HS-5 (cell line): ENCODE measurements around the gene WDFY2.

Source experiments
- DNase-seq: peaks from one replicate; pipeline ENCODE4 v3.0.0-alpha.2; 2012; ENCODE audit warnings: low read depth

WDFY2 gene

DNA sequence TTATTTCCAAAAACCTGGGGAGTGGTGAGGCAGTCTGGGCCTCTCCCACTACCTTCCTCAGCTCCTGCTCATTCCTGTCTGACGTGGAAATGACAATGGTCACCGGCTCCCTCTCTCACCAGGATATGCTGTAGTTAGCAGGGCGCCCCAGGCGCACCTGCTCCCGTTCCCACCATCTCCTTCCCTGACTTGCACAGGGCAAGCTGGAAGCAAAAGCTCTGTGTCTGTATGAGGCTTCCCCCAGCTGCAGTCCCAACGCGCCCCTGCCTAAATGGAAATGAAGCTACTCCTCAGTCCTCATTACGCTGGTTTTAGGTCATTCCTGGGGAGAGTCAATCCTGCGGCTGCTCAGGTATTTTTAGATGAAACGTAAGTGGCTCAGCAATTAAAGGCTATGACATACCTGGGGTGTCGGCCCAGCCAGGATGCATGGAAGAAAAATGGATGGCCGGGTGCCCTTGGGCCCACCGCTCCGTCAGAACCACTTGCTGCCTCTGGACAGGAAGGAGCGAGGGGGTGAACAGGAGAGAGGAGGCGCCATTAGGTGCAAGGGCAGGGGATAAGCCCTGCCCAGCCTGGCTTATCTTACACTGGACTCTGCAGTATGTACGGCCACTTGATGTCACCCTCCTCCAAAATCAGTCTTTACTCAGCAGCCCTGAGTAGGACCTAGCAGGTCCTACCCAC lies 187.3 kb downstream of the WDFY2 start:
- no peak for DNase-seq

DNA sequence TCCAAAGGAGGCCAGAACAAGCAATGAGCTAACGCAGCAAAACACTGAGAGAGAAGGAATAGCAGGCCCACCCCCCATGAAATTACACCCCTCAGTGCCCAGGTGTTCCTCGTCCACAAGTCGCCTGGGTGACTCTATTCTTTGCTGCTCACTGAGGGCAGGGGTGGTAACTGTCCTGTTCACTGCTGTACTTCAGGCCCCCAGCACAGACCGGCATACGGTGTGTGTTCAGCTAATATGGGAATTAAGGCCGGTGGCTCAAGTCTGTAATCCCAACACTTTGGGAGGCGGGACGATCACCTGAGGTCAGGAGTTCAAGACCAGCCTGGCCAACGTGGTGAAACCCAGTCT lies 187.8 kb downstream of the WDFY2 start:
- no peak for DNase-seq

DNA sequence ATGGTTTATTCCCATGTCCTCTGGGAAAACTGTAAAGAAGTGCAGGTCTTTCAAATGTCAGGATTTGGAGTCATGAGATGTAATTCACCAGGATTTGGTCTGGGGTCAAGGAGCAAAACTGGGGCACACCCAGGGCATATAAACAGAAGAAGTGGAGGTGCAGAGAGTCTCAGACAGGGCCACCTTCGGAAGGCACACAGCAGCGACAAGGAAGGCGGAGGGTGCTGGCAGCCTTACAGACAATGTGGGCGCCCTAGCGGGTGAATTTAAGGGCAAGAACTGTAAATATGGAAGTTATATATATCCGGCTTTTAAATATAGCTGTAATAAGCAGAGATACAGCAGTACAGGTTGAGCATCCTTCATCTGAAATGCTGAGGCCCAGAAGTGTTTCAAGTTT lies 188.5 kb downstream of the WDFY2 start:
- no peak for DNase-seq

DNA sequence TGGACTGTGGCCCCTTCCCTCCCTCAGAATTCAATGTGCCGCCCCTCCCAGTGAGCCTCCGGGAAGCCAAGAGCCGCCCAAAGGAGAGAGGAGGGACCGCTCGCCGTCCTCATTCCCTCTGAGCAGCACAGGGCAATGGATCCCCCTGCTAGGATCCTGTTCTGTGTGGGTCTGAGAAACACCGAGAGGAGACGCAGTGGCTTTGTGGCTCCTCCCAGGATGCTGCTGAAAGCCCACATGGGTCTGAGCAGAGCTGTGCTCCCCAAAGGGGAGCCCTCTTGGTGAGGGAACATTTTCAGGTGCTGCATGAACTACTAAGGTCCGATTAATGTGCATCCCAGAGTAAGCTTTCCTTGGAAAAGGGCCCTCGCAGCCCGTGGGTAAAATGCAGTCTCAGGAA lies 189.3 kb downstream of the WDFY2 start:
- no peak for DNase-seq

DNA sequence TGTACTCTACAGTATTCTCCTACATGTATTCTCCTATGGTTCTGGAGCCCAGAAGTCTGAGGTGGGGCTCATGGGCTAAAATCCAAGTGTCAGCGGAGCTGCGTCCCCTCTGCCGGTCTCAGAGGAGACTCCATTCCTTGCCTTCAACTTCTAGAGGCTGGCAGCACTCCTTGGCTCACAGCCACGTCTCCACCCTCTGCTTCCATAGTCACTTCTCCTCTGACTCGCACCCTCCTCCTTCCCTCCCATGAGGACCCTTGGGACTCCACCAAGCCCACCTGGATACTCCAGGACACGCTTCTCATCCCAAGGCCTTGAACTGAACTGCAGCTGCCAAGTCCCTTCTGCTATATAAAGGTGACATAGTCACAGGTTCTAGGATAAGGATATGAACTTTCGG lies 191.9 kb downstream of the WDFY2 start:
- DNase-seq, result no peak

DNA sequence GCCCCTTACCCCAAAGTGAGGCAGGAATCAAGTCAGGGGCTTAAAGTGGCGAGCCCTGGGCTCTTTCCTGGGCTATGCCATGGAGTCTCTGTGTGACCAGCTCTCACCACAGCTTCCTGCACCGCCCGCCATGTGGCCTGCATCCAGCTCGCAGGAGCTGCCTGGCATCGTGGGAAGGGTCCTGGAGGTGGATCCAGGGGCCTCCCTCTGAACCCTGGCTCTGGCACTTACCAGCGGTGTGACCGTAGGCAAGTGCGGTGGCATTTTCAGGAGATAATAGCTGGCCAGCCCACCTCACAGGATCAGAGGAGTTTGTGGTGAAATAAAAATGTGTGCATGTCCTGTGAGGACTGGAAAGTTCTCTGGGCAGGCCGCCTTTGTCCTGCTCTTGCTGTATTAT lies 193.7 kb downstream of the WDFY2 start:
- no peak for DNase-seq

DNA sequence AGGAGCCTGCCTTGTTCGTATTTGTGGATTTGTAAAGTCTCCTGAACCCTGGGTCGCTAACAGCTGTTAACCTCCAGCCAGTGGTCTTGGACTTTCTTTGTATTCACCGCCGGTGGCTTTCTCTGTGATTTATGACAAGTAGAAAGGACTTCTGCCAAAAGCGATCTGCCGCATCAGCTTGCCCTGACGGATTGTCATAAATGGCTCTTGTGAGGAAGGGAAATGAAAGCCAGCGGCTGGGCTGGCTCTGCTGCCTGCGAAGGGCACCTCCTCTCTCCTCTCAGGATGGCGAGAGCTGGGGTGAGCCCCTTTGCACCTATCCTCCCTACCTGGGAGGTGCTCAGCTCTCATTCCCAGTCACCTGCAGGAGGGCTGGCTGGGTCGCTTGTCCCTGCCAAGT lies 194.1 kb downstream of the WDFY2 start:
- DNase-seq, result no peak

DNA sequence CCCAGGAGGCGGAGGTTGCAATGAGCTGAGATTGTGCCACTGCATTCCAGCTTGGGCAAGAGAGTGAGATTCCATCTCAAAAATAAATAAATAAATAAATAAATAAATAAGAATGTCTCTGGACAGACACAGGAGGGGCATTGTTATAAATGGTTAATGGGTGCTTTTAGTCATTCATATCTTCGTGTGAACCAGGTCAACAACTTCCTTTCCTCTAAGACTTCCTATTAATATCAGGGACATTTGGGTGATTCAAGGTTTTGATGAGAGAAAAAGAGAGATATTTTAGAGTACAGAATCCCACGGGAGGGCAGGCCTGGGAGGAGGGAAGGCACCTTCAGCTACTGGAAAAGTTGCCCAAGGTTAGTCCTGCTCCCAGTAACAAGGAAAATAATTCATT lies 195.8 kb downstream of the WDFY2 start:
- DNase-seq, result no peak

DNA sequence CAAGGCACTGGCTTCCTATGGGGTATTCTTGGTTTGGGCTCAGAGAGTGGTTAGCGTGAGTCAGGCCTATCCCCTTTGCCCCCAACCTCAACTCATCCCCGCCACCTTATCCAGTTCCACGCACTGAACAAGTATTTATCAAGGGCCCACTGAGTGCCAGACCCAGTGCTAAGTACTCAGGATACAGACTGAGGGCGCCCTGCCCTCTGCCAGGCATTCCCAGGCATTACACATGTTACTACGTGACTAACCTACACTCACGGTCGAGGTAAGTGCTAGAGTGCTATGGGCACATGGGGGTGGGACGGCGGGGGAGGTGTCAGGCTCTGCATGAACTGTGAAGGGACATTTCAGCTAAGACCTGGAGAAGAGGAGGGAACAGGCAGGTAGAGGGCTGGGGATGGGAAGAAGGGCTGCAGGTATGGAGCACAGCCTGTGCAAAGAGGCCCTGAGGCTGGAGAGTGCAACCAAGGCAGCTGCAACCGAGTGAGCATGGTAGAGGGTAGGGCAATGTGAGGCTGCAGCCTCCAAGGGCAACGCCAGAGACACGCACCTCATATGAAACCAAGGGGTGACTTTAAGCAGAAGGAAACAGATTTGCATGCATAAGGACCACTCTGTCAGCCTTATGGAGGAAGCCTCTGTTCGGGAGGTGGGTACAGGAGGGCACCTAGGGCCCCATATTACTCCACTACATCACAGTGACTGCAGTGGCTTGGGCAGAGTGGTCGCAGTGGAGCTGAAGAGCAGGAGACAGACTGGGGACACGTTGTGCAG lies 197.2 kb downstream of the WDFY2 start:
- DNase-seq, result no peak

DNA sequence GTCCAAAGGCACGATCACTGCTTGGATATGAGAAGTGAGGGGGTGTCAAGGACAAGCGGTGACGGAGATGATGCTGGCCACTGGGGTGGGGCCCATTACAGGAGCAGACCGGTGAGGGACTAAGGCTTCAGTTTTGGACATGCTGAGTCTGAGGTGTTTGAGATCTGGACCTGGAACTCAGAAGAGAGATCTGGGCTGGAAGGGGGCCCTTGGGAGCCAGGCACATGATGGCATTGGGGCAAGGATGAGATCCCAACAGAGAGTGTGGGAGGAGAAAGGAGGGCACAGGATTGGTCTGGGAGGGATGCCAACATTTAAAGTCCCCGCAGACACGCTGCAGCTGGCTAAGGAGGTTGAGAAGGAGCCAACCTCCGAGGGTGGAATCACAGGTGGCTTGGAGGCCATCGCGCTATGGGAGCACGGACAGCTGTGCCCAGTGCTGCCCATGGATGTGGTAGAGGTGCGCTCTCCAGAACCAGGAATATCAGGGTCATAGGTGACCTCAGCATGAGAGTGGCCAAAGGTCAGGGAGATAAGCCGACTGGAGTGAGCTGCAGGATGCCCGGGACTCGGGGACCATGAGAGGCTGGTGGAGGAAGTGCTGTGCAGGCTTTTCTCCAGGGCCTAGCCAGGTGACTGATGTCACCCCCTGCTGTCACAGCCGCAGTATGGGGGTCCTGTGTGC lies 197.9 kb downstream of the WDFY2 start:
- DNase-seq, result no peak

DNA sequence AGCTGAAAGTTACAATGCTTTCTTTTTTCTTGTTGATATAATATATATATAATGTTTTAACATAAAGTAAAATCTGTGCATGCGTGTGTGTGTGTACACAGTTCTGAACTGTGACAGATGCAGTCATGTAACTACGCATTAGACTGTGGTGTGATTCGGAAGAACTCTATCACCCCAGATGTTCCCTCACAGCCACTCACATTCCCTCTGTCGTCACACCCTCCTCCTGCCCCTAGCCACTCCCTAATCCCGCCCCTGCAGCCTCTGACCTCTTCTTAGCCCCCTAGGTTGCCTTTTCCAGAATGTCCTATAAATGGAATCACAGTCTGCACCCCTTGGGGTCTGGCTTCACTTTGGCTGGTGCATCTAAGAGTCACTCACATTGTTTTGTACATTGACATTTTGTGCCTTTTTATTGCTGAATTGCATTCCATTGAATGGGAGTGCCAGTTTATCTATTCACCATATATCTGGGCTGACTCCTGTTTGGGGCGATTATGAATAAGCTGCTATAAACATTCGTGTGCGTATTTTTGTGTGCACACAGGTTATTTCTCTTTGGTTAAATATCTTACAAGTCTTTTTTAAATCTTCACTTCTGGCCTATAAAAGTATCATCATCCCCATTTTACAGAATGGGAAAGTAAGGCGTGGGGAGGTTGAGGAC lies 199.3 kb downstream of the WDFY2 start:
- no peak for DNase-seq

DNA sequence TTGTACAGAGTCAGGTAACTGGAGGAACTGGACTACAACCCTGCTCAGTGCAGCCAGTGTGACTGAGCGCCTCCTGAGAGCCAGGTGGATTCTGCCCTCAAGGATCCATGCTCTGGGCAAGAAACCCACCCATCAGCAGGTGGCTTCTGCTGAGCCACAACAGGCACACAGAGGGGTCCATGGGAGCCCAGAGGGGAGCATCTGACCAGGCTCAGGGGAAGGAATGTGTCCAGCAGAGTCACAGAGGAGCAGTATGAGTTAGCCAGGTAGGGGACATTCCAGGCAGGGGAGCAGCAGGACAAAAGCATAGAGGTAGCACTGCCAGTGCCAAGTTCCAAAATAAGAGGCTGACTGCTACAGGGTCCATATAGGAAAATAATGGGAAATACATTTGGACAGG lies 199.8 kb downstream of the WDFY2 start:
- no peak for DNase-seq

DNA sequence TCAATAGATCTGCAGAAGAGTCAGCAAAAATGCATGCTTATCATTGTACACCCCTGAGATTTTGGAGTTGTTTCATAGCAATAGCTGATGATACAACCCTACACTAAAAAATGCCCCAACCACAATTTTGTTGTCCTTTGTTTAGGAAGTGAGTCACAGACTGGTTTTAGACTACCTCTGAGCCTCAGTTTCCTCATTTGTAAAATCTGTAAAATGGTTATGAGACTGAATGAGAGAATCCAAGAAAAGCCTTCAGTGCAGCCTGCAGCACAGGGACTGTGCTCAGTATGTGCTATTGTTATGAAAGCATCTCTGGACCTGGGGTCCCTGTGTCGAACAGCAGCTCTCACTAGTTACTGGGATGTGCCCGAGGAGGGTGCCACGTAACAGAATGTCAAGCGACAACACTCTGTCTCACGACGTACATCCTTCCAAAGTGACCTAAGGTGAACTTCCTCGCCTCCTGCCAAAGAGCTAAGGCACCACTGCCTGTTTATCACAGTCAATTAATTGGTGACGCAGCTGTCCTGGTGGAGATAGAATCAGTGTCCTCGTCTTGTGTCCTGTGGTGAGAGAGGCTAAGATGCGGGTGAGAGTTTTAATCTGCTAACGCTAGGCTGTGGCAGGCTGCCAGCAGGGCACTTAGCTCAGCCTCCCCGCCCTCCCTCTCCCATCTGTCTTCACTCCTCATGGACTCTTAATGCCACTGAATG lies 201.6 kb downstream of the WDFY2 start:
- no peak for DNase-seq

DNA sequence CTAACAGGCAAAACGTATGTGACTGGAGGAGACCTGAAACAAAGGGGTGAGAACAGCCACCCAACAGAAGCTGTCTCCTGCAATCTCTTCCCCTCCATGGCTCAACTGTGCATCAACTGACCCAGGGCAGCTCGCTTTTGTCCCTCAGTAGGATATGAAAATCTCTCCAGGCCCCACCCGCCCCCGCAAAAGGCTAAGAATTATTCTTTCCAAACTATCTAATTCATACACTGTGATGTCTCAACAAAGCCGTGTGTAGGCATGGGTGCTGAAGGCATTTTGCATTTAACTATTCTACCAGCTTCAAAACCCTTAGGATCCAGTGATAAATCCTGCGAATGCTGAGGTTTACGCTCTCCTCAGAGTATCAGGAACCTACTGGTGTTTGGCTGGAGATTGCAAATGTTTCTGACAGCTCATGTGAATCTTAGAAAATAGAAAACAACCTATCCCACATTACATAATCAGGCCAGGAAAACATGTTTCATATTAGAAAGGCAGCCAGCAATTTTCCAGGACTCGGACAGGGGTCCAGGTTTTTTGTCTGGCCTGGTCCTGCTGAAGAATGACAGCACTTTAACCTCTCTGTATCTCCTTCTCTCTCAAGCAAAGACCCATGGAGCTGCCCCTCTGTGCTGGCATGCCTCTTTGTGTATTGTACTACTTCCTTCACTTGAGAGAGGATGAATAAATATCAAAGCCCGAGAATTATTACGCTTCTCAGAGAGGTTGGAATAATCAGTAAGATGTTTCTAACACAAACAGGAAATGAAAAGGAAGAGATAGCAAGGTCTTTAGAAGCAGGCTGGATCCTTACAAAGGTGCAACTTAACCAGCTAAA lies 202.4 kb downstream of the WDFY2 start:
- no peak for DNase-seq

DNA sequence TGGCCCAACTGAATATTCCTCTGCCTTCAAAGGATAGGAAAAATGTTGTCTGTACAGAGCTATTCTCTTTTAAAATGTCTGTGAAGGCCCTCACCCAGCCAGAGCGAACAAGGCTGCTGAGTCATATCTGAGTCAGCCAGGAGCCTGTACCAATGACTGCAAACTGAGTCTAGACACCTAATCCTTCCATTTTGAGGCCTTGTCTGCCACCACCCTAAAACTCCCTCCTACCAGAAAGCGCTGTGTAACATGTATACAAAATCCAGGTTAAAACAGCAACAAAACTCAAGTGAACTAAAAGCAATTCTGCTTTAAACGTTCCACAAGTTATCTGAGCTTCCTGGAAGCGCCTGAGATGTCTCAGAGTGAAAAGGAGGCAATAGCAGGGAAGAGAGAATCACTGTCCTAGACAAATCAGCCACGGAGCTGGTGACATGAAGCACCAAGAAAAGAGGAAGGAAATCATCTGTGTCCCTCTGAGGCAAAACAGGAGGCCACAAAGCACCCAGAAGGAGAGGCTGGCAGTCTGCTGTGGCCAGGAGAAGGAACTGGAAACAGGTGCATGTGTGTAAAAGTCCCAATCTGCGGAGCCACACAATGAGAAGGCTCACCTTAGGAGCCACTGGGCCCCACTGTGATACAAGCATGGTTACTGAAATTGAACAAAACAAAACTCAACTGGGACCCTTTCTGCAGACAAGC lies 209.5 kb downstream of the WDFY2 start:
- no peak for DNase-seq

DNA sequence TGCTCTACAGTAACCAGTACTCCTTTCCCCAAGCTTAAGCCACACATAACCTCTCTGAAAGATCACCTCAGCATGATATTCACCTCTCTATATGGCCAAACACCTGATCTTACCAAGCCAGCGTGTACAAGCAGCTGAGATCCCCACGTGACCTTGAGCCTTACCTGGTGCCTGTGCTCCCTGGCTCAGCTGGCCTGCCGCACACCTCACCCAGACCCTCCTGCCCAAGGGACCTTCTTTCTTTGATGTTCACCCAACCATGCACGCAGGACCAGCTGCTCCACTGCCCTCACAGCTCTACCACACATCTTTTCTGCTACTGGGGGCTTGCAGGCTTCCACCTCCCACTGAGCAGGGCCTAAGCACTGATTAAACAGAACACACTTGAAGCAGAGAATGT lies 210.7 kb downstream of the WDFY2 start:
- no peak for DNase-seq

DNA sequence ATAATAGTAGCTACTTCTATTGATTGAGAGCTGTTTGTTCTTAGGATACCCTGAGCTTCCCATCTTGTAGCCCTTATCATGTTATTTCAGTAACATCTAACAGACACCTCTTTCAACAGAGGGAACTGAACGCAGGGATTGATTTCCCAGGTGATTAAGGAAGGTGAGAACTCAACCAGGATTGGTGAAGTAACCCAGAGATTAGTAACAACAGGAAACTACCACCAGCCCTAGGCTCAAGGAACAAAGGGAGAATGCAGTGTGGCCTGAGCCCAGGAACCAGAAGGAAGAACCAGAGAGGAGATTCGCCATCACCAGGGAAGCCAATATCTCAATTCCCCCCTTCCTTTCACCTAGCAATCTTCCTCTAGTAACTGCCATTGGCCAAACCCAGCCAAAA lies 211.2 kb downstream of the WDFY2 start:
- no peak for DNase-seq

DNA sequence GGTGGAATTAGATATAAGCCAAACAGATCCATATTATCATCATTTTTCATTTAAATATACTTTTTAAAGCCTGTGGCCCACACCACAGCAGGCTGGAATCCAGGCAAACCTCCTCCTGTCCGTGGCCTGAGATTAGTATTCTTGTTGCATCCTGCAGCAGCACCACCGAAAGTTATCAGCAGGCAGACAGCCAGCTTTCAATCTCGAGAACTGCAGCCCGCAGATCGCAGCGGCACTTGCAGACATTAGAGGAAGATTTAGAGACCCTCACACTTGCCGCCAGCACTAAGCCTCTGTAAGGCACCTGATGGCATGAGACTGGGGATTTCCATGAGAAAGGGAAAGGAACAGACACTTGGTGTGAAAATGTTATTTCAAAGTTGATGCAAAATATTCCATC lies 212.3 kb downstream of the WDFY2 start:
- no peak for DNase-seq

DNA sequence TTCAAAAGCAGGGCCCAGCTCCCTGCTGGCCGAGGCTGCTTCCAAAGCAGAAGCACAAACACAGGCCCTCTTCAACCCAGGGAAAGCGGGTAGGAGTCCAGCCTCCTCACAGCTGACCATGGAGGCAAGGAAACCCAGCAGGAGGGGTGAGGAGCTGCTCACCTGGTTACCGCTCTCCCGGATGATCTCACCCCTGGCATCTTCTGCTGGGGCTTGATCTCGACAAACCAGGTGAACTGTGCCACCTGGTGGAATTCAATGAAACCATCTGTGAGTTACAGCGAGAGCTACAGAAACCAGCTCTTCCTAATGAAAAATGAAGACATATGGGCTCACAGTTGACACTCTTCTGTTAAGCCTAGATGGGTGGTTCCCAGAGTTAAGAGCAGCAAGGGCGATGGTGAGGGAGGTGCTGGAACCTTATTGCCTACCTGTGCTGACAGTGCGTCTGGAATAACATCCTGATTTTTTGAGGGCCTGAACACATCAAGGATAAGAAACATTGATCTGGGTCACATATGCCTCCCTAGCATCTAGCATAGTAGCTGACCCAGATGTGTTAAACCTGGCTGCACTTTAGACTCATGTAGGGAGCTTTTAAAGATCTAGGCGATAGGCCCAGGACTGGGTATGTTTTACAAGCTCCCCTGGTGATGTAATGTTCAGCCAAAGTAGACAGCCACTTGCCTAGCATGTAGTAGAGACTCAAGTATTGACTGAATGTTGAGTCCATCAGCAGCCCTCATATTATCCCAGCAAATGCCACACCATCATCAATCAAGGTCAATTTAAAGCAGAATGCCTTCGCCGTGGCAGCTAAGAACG lies 213.6 kb downstream of the WDFY2 start:
- no peak for DNase-seq

DNA sequence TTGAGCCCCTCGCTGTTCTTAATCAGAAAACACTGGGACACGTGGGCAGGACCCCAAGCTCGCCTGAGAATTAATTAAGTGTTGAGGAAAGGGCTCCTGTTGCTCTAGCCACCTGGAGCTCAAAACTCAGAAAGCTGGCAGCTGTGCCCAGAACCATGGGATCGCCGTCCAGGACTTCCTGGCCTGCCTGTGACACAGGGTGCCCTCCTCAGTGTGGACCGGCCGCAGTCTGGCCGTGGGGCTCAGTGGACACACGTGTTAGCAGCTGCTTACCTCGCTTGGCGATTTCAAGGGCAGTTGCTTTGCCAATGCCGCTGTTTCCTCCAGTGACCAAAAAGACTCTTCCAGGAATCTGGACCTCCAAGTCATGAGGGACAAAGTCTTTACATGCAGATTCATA lies 215.0 kb downstream of the WDFY2 start:
- DNase-seq, result no peak
